ENCODE measurements around the gene ZNF296.

Gene ZNF296

DNA sequence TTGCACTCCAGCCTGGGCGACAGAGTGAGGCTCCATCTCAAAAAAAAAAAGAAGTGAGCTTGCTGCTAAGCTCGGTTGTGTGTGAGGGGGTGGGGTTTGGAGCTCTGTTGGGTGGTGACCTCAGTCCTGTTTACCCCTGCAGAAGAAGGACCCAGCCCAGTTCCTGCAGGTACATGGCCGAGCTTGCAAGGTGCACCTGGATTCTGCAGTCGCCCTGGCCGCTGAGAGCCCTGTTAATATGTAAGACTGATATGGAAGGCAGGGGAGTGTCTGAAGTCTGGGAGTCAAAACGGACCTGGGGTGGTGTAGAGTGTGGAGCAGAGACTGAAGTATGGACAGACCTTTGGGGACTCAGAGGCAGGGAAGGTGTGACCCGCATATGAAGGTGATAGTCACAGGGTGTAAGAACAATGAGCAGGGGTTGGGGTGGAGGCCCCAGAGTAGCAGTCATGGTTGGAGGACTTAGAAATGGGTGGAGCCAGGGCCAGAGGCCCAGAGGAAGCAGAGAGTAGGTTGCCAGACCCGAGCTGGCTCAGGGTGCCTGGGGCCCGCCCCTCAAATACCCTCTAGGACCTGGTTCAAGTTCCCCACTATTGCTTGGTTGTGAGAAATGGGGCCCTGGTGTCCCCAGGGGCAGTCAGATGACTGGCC is 24.2 kb downstream of the ZNF296 start:
- DNase-seq, result no peak

DNA sequence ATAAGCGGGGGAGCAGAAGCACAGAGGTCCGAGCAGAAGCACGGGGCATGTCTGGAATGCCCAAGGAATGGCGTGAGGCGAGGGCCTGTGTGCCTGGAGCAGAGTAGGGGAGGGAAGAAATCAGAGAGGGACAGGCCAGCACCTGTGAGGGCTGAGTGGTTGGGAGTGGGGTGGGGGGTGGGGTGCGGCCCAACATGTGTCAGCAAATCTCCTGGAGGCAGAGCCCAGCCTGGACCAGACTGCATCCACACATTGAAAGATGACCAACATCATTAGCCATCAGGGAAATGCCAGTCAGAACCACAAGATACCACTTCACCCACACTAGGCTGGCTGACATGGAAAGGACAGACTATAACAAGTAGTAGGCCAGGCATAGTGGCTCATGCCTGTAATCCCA is 26.2 kb downstream of the ZNF296 start:
- no peak for DNase-seq

DNA sequence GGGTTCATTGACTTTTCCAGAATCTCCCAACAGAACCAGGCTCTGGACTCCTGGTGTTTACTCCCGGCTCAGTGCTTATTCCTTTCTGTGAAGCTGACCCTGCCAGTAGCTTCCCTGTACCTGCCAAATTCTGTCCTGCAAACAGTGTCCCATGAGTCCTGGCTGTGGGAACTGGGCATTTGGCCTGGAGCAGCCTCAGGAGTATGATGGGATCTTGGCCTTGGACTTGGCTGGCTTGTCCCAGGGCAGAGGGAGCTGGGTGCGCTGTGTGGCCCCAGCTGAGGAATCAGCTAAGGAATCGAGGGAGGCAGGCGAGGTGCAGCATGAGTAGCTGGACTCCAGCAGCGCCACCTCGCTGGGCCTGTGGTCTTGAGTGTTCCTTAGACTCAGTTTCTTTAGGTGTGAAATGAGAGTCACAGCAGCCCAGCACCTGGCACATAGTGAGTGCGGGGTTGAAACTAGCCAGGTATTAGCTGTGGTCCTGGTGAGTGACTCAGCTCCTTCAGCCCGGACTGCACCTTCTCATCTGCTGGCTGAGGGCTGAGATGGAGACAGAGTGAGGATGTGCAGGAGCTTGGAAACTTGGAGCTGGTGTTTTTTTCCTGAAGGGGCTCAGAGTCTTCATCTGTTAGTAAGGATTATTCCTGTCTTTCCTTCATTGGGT is 27.1 kb downstream of the ZNF296 start:
- no peak for DNase-seq

DNA sequence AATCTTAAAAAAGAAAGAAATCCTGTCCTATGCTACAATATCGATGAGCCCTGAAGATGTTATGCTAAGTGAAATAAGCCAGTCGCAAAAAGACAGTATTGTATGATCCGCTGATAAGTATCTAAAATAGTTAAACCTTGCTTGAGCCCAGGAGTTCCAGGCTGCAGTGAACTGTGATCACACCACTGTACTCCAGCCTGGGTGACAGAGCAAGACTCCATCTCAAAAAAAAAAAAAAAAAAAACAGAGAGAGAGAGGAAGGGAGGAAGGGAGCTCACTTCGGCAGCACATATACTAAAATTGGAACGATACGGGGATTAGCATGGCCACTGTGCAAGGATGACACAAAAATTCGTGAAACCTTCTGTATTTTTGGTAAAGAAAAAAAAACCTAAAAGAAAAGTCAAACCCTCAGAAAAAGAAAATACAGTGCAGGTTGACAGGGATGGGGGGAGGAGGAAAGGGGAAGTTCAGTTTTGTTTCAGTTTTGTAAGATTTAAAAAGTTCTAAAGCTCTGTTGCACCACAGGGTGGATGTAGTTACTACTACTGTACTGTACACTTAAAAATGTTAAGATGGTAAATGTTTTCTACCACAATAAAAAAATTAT is 29.0 kb downstream of the ZNF296 start:
- no peak for DNase-seq

DNA sequence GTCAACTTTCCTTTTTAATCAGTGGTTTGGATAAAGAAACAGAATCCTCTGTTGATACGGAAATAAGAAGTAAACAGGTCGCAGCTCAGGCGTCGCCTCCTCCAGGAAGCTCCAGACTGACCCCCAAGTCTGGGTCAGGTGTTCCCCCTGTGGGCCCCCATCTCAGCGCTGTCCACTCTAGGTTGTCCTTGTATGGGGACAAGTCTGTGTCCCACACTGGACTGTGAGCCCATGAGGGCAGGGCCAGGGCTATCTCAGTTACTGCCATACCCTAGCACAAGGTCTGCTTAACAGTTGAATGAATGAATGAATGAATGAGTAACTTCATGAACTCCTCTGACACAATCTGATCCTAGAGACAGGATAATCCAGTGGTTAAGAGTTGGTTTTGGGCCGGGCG is 29.9 kb downstream of the ZNF296 start:
- no peak for DNase-seq

DNA sequence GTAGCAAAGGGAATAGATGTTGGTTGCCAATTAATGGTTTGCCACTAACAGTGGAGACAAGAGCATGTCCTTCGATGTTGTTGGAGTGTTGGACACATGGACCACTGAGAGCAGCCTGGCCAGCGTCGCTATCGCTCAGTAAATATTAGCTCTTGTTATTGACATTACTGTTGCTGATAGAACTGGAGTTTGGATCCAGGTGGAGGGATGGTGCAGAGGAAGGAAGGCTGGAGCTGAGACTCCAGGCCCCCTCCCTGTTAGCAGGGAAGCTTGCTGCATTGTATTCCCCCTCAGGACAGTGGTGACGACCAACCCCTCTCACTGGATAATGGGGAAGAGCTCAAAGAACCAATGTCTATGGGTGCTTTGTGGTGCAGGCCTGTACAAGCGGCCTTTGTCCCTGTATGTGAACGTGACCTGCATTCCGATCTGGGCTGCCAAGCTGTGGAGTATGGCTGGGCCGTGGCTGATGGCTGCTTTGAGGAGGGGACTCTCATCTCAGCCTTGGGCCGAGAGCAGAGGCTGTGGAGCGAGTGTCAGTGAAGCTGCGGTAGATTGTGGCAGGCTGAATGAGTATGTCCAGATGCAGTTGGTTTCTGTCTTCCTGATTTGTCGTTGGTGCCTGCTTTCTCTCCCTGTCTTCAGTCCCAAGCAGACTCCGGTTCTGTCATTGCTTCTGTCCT is 30.5 kb downstream of the ZNF296 start:
- no peak for DNase-seq

DNA sequence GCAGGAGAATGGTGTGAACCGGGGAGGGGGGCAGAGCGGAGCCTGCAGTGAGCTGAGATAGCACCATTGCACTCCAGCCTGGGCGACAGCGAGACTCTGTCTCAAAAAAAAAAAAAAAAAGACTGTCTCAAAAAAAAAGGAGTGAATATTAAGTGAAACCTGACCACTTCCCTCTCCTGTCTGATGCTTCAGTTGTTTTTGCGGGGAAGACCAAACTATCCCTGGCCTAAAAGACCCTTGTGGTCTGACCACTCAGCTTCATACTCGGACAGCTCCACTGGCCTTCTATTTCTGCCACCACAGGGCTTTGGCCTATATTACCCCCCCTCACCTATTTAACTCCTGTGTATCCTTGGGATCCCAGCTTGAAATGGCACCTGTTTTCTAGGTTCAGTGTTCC is 35.2 kb downstream of the ZNF296 start:
- no peak for DNase-seq

DNA sequence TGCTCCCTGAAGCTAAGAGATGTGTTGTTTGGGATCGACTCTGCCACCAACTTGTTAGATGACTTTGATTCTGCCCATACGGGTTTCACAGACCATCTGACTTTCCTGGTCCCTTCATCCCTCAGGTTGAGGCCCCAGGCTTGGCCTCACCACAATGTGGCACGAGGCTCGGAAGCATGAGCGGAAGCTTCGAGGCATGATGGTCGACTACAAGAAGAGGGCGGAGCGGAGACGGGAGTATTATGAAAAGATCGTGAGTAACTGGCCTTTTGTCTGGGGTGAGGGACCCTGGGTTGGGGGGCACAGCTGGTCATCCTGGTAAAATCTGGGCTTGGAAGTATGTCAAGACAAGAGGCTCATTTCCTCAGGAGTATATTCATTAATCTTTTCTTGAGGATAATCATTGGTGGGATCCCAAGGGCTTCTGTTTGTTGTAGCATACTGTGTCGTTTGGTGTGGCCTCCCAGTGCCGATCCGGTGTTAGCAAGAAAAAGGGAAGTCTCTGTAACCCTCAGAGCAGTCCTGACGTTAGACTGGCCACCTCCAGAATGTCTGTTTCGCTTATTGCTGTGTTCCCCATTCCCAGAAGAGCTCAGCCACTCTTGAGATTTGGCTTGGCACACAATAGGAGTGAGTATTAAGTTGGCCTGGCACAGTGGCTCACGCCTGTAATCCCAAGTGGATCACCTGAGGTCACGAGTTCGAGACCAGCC is 36.1 kb downstream of the ZNF296 start:
- DNase-seq, result no peak

DNA sequence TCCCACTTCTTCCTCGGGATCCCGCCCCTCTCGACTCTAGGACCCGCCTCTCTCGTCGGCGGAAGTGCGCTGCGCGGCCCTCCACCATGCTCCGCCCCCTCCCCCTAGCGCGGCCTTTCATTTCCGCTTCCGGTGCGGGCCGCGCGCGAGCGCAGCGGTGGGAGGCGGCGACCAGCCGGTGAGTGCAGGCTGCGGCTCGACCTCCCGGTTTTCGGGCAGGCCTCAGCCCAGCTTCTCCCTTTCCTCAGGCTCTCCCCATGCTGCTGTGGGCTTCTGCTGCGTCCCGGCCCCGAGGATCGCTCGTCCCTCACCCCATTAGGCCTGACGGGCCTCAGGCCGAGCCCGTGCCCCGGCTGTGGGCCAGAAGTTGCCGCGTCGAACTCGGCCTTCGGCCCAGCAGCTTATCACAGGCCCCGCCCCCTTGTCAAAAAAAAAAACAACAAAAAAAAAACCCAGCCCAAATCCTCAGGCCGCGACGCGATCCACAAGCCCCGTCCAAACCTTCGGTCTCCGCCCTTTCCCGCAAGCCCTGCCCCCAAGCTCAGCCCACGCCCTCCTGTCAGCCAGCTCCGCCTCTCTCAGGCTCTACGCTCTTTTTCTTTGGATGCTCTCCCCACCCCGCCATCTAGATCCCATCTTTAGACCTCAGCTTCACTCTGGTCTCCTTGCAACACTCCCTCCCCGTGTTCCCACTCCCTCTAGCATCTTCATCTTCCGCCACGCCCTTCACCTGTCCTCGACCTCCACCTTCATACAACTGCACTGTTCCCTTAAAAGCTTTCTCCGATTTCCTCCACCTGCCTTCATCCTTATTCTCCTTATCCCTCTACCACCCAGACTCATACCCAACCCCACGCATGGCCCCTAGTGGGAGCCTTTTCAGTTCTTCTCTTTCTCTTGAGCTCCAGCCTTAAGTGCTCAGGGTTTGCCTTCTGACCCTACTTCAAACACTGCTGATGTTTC is 37.1 kb downstream of the ZNF296 start, which contains the start of gene CLASRP:
Gene CLASRP, plus strand, starts transcription at position 115 of the 963 bp plus-strand sequence. CDS start 1,168 bp downstream, outside the sequence.
- peak; percentile 77 for DNase-seq

DNA sequence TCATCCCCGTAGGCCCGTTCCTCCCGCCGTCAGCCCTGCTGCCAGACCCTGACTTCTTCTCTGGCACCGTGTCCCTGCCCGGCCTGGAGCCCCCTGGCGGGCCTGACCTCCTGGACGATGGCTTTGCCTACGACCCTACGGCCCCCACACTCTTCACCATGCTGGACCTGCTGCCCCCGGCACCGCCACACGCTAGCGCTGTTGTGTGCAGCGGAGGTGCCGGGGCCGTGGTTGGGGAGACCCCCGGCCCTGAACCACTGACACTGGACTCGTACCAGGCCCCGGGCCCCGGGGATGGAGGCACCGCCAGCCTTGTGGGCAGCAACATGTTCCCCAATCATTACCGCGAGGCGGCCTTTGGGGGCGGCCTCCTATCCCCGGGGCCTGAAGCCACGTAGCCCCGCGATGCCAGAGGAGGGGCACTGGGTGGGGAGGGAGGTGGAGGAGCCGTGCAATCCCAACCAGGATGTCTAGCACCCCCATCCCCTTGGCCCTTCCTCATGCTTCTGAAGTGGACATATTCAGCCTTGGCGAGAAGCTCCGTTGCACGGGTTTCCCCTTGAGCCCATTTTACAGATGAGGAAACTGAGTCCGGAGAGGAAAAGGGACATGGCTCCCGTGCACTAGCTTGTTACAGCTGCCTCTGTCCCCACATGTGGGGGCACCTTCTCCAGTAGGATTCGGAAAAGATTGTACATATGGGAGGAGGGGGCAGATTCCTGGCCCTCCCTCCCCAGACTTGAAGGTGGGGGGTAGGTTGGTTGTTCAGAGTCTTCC is 38.7 kb downstream of the ZNF296 start:
- DNase-seq, result no peak

DNA sequence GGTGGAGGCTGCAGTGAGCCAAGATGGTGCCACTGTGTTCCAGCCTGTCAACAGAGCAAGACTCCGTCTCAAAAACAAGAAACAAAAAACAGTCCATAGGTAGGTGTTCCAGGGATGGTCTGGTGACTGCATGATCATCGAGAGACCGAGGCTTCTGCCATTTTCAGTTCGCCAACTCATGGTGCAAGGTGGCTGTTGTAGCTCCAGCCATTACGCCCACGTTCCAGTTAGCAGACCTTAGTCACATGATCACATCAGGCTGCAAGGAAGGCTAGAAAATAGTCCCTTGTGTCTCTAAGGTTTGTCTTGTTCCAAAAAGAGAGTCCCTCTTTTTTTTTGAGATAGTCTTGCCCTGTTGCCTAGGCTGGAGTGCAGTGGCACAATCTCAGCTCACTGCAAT is 40.5 kb downstream of the ZNF296 start:
- no peak for DNase-seq

DNA sequence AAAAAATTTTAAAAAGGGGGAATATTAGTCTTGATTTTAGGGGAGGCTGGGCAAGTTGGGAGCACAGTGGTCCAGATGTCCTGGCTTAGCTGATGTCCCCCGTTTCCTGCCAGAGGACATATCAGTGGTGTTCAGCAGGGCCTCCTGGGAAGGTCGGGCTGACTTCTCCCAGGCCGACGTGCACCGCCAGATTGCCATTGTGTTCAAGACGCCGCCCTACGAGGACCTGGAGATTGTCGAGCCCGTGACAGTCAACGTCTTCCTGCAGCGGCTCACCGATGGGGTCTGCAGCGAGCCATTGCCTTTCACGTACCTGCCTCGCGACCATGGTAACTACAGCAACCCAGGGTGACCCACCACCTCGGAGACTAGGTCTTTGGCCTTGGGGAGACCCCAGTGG is 43.9 kb downstream of the ZNF296 start:
- no peak for DNase-seq

DNA sequence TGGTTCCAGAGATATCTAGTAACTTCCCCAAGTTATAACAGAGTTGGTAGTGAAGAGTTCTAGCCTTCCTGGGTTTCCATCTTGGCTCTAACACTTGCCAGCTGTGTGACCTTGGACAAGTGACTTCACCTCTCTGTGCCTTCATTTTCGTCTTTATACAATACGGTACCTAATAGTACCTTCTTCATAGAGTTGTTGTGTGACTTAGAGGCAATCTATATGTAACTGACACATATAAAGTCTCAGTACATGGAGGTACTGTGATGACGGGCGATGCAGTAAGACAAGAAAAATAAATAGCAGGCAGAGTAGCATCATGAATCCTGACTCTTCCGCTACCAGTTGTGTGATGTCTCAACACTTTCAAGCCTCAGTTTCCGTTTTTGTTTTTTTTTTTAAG is 45.5 kb downstream of the ZNF296 start:
- DNase-seq, result no peak

DNA sequence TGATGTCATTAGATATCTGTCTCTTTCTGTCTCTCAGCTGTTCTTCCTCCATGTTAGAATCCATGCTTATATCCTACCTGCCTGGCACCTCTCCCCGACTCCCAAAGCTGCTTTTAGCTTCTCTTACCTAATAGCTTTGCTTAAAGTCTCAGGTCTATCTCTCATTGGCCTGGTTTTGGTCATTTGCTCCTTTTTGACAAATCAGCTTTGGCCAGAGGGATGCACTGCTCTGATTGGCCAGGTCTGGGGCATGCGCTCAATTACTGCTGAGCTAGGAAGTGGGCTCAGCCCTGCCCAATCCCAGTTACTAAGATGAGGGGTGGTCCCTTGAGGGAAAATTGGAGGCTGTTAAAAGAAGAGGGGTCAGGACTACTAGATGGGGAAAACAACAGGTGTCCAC is 48.9 kb downstream of the ZNF296 start:
- DNase-seq, result no peak

DNA sequence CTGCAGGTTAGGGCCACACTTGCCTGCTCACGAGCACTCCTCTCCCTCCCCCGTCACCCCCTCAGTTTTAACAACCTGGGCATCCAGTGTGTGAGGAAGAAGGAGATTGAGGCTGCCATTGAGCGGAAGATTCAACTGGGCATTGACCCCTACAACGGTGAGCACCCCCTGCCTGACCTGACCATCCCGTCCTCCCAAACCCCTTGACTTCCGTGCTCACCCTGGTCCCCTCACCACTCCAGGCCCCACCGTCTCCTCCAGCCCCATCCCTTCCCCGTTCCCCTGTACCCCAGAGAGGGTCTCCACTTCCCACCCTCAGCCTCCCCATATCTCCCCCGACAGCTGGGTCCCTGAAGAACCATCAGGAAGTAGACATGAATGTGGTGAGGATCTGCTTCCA is 51.0 kb downstream of the ZNF296 start:
- no peak for DNase-seq

DNA sequence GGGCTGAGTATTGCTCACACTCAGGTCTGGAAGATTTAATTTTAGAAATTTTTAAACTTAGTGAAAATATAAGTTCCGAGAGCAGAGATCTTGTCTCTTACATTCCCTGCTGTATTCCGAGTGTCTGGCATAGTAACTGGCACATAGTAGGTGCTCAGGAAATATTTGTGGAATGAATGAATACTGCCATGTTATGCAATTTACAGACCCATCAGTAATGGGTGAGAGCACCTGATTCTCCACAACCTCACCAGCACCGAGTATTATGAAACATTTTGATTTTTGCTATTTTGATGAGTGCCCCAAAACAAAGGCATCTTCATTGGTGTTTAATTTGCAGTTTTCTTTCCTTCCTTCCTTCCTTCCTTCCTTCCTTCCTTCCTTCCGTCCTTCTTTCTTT is 53.2 kb downstream of the ZNF296 start:
- DNase-seq, result no peak

DNA sequence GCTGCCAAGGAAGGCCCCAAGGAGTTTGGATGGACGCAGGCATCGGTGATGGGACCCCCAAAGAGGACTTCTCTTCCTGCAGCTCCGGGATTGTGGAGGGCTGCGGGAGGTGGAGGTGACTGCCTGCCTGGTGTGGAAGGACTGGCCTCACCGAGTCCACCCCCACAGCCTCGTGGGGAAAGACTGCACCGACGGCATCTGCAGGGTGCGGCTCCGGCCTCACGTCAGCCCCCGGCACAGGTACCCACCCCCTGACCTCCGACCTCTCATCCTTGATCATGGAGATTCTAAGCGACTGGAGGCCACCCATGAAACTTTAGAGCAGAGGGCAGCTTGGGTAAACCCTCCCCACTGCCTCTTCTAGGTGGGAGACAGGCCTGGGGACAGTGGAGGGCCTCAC is 54.3 kb downstream of the ZNF296 start:
- no peak for DNase-seq

All from NCI-H1092 treated with DMSO at 0.1 percent for 48 hours (cell line).